Activated CD4-positive, alpha-beta T cell treated with anti-CD3 and anti-CD28 coated beads, Interleukin-2, amount 10 ng/mL, durations not matched to agents 24 days and 14 days (primary cell): ENCODE measurements around the gene ADAM17. TPM values are rescaled to one million over a fixed set of nuclear protein-coding genes. Genes with fewer than 3 reads are reported as not detected.
"Not testable (repeated sequence)": the region's sequence is repeated elsewhere in the genome, so short reads cannot be mapped to it uniquely, and the experiment has no call there.

Experiments
- DNase-seq: peaks from one replicate; pipeline ENCODE4 v3.0.0; 2022
- H3K27ac Mint-ChIP-seq: one replicate; pipeline ENCODE4 v1.8.0; 2022; ENCODE audit warnings: mild to moderate bottlenecking, mixed read lengths
- H3K27me3 Mint-ChIP-seq: one replicate; pipeline ENCODE4 v1.8.0; 2022; ENCODE audit warnings: mixed read lengths
- H3K36me3 Mint-ChIP-seq: one replicate; pipeline ENCODE4 v1.8.0; 2022; ENCODE audit warnings: low read depth, mild to moderate bottlenecking, mixed read lengths
- H3K4me1 Mint-ChIP-seq: one replicate; pipeline ENCODE4 v1.8.0; 2021; ENCODE audit warnings: mixed read lengths
- H3K4me3 Mint-ChIP-seq: one replicate; pipeline ENCODE4 v1.8.0; 2022; ENCODE audit warnings: mild to moderate bottlenecking, moderate library complexity, mixed read lengths
- H3K9me3 Mint-ChIP-seq: one replicate; pipeline ENCODE4 v1.8.0; 2021; ENCODE audit warnings: mixed read lengths
- intact Hi-C: fragments of 100-400 bp; cut with micrococcal nuclease; formaldehyde crosslinking; loops from one replicate; pipeline ENCODE4 v1.15.1; 2023
- total RNA-seq: library from RNA; stranded (reverse); gene quantifications from 2 replicates; pipeline ENCODE4 v1.2.3, GENCODE V29; 2022

Gene ADAM17
- total RNA-seq = 25.6 and 26.5 TPM in 2 replicates

GRCh38 chr2:9555297-9556120 is at the start of gene ADAM17:
TSS of gene ADAM17 (minus strand) at chr2:9555830. CDS start at chr2:9555605, 225 bp downstream.
- H3K4me1 Mint-ChIP-seq = peaks cover 48% of the 10 kb centered on the region
- H3K27me3 Mint-ChIP-seq = no peaks in the 10 kb centered on the region

GRCh38 chr2:9602412-9602811 is 46.8 kb upstream of the ADAM17 start:
- Mint-ChIP-seq H3K4me1 (peaks cover 27% of the 10 kb centered on the region), H3K9me3 (peaks cover 15% of the 10 kb centered on the region), H3K4me3 (no peak overlapping the region), H3K27ac (no peak overlapping the region), H3K27me3 (no peaks in the 10 kb centered on the region), H3K36me3 (peaks cover 72% of the 10 kb centered on the region)
- DNase-seq = no peak
- intact Hi-C loops = no loop called here

More at GRCh38 chr2:9555297-9556120, at the start of gene ADAM17:
- H3K9me3 Mint-ChIP-seq = no peaks in the 10 kb centered on the region
- peak; percentile 97 for DNase-seq
- intact Hi-C loops = loop anchor here (1.0 to 10.0 kb wide), 8 partner anchors 39 to 889 kb away; partner anchors contain the start of genes CYS1, ODC1 and RRM2
- H3K4me3 Mint-ChIP-seq = peak within 1 kb of the TSS; percentile 96
- peak within 1 kb of the TSS; percentile 93 for H3K27ac Mint-ChIP-seq
- peaks cover 20% of the 10 kb centered on the region for H3K36me3 Mint-ChIP-seq

DNA sequence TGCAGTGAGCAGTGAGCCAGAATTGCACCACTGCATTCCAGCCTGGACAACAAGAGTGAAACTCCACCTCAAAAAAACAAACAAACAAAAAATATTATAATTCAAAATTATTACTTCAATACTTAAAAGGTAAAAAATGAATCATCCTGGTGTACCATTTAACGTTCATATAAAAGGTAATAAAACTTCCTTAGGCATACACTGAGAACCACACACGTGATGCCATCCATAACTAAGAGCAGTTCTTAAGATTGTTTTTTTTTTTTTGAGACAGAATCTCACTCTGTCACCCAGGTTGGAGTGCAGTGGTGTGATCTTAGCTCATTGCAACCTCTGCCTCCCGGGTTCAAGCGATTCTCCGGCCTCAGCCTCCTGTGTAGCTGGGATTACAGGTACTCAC is 45.8 kb upstream of the ADAM17 start:
- DNase-seq = no peak

GRCh38 chr2:9599430-9599829 is 43.8 kb upstream of the ADAM17 start:
- no peak for DNase-seq
- Mint-ChIP-seq H3K36me3 (peaks cover 58% of the 10 kb centered on the region), H3K27ac (peak overlapping the region; percentile 41), H3K4me1 (peaks cover 34% of the 10 kb centered on the region), H3K27me3 (no peaks in the 10 kb centered on the region), H3K9me3 (peaks cover 15% of the 10 kb centered on the region), H3K4me3 (no peak overlapping the region)
- intact Hi-C loops = no loop called here

More for the DNA sequence above, 45.8 kb upstream of the ADAM17 start:
- Mint-ChIP-seq H3K4me3 (no peak overlapping the region), H3K27me3 (no peaks in the 10 kb centered on the region), H3K36me3 (peaks cover 73% of the 10 kb centered on the region), H3K27ac (no peak overlapping the region), H3K4me1 (peaks cover 31% of the 10 kb centered on the region), H3K9me3 (peaks cover 15% of the 10 kb centered on the region)
- intact Hi-C loops = no loop called here

- H3K36me3 Mint-ChIP-seq = peaks cover 48% of the 10 kb centered on the region
- H3K4me3 Mint-ChIP-seq = peak overlapping the region; percentile 14
- H3K9me3 Mint-ChIP-seq = peaks cover 15% of the 10 kb centered on the region
- H3K27ac Mint-ChIP-seq = peak overlapping the region; percentile 62
- peaks cover 41% of the 10 kb centered on the region for H3K4me1 Mint-ChIP-seq
- no peak for DNase-seq
- no peaks in the 10 kb centered on the region for H3K27me3 Mint-ChIP-seq
- intact Hi-C loops = no loop called here
These were observed 41.1 kb upstream of the ADAM17 start for GRCh38 chr2:9596621-9597311.

DNA sequence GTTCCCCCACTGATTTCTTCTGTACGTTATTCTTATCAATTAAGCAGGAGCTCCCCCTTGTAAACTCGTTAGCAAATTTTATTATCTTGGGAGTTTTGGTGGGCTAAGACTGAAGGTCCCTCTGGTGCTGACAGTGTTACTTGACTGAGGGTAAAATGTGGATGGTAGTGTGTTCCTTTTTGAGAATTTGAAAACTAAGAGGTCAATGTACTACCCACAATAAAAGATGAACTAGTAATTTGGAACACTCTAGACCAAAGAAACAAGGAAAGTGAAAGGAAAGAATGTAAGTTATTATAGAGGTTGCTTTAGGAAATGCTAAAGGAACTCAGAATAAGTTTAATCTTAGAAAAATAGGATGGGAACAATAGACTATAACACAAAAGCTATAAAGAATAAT is 40.1 kb upstream of the ADAM17 start:
- peak overlapping the region; percentile 75 for H3K27ac Mint-ChIP-seq
- peaks cover 49% of the 10 kb centered on the region for H3K36me3 Mint-ChIP-seq
- H3K4me1 Mint-ChIP-seq = peaks cover 49% of the 10 kb centered on the region
- H3K27me3 Mint-ChIP-seq = no peaks in the 10 kb centered on the region
- peaks cover 15% of the 10 kb centered on the region for H3K9me3 Mint-ChIP-seq
- DNase-seq = no peak
- intact Hi-C loops = no loop called here
- H3K4me3 Mint-ChIP-seq = peak overlapping the region; percentile 55

GRCh38 chr2:9595256-9595655 is 39.6 kb upstream of the ADAM17 start:
- H3K9me3 Mint-ChIP-seq = peaks cover 15% of the 10 kb centered on the region
- intact Hi-C loops, H3K27me3 Mint-ChIP-seq, DNase-seq, H3K4me3 Mint-ChIP-seq: not testable (repeated sequence)
- H3K36me3 Mint-ChIP-seq = peaks cover 48% of the 10 kb centered on the region
- H3K4me1 Mint-ChIP-seq = peaks cover 53% of the 10 kb centered on the region
- peak overlapping the region; percentile 81 for H3K27ac Mint-ChIP-seq

GRCh38 chr2:9594366-9595054 is 38.9 kb upstream of the ADAM17 start:
- peak overlapping the region; percentile 22 for H3K4me3 Mint-ChIP-seq
- DNase-seq = no peak
- peaks cover 48% of the 10 kb centered on the region for H3K36me3 Mint-ChIP-seq
- H3K4me1 Mint-ChIP-seq = peaks cover 52% of the 10 kb centered on the region
- peaks cover 7% of the 10 kb centered on the region for H3K9me3 Mint-ChIP-seq
- intact Hi-C loops = loop anchor here (1.0 kb wide), 8 partner anchors 14 to 188 kb away; partner anchors contain the start of gene ADAM17
- peak overlapping the region; percentile 81 for H3K27ac Mint-ChIP-seq
- no peaks in the 10 kb centered on the region for H3K27me3 Mint-ChIP-seq

- Mint-ChIP-seq H3K9me3 (peaks cover 5% of the 10 kb centered on the region), H3K27me3 (no peaks in the 10 kb centered on the region), H3K27ac (peak overlapping the region; percentile 87), H3K4me1 (peaks cover 51% of the 10 kb centered on the region), H3K36me3 (peaks cover 44% of the 10 kb centered on the region), H3K4me3 (peak overlapping the region; percentile 67)
- DNase-seq = no peak
- intact Hi-C loops = loop anchor here (1.0 kb wide), 8 partner anchors 14 to 188 kb away; partner anchors contain the start of gene ADAM17
These were observed 38.3 kb upstream of the ADAM17 start for GRCh38 chr2:9593925-9594324.

GRCh38 chr2:9592699-9593098 is 37.1 kb upstream of the ADAM17 start:
- Mint-ChIP-seq H3K4me1 (peaks cover 47% of the 10 kb centered on the region), H3K9me3 (no peaks in the 10 kb centered on the region), H3K4me3 (peak overlapping the region; percentile 50), H3K36me3 (peaks cover 39% of the 10 kb centered on the region), H3K27ac (peak overlapping the region; percentile 76), H3K27me3 (no peaks in the 10 kb centered on the region)
- intact Hi-C loops = no loop called here
- no peak for DNase-seq

- no peak for DNase-seq
- intact Hi-C loops = loop anchor here (1.0 kb wide), 1 partner anchor 42 kb away; no protein-coding TSS in a partner anchor
- Mint-ChIP-seq H3K27ac (peak overlapping the region; percentile 61), H3K27me3 (no peaks in the 10 kb centered on the region), H3K9me3 (no peaks in the 10 kb centered on the region), H3K4me3 (no peak overlapping the region), H3K4me1 (peaks cover 40% of the 10 kb centered on the region), H3K36me3 (peaks cover 49% of the 10 kb centered on the region)
These were observed 35.0 kb upstream of the ADAM17 start for GRCh38 chr2:9590641-9591040.

- intact Hi-C loops = no loop called here
- H3K4me1 Mint-ChIP-seq = peaks cover 23% of the 10 kb centered on the region
- DNase-seq = no peak
- no peaks in the 10 kb centered on the region for H3K27me3 Mint-ChIP-seq
- H3K36me3 Mint-ChIP-seq = peaks cover 57% of the 10 kb centered on the region
- peak overlapping the region; percentile 43 for H3K27ac Mint-ChIP-seq
- H3K9me3 Mint-ChIP-seq = no peaks in the 10 kb centered on the region
- H3K4me3 Mint-ChIP-seq = no peak overlapping the region
These were observed 30.8 kb upstream of the ADAM17 start for GRCh38 chr2:9586465-9586864.

DNA sequence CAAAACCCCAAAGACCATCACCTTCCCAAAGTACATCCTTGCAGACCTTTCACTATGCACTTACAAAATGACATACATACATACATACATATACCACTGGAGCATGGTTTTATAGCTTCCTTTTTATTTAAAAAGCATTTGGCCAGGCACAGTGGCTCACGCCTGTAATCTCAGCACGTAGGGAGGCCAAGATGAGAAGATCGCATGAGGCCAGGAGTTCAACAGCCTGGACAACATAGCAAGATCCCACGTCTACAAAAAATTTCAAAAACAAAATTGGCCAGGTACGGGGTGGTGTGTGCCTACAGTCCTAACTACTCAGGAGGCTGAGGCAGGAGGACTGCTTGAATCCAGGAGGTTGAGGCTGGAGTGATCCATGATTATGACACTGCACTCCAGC is 29.9 kb upstream of the ADAM17 start:
- intact Hi-C loops = no loop called here
- Mint-ChIP-seq H3K4me1 (peaks cover 15% of the 10 kb centered on the region), H3K27ac (peak overlapping the region; percentile 3), H3K4me3 (no peak overlapping the region), H3K9me3 (no peaks in the 10 kb centered on the region), H3K27me3 (no peaks in the 10 kb centered on the region), H3K36me3 (peaks cover 53% of the 10 kb centered on the region)
- DNase-seq = no peak
